ENCODE measurements around the gene RPTOR.

The RPTOR gene

GRCh38 chr17:80737106-80738019 is 192.7 kb downstream of the RPTOR start:
- no peak overlapping the region for H3K27ac ChIP-seq (ENCODE audit: low read length)
- no peak overlapping the region for H3K9ac ChIP-seq (ENCODE audit: low read depth, low read length)
- 0 out of 2 replicates have a peak, but pooled peaks cover 3% of the 10 kb centered on the region for H3K4me1 ChIP-seq (ENCODE audit: insufficient read depth, low read length)
- H3K79me2 ChIP-seq (ENCODE audit: insufficient read depth, low read length): no peaks in the 10 kb centered on the region
- H3K4me2 ChIP-seq (ENCODE audit: insufficient read depth, low read length): no peak overlapping the region
- TF ChIP-seq CTCF (IDR thresholded peaks at IDR 0.05; ENCODE audit: borderline replicate concordance, extremely low read depth, low read length, poor library complexity, severe bottlenecking) (no peak), EZH2 (IDR thresholded peaks at IDR 0.05; ENCODE audit: borderline replicate concordance, low read depth, low read length, severe bottlenecking) (no peak)
- H3K27me3 ChIP-seq (ENCODE audit: insufficient read depth, low read length, poor library complexity): no peaks in the 10 kb centered on the region
- DNase-seq (no peak), ATAC-seq (ENCODE audit: insufficient read depth, low read depth) (no peak)
- H3K4me3 ChIP-seq (ENCODE audit: low read depth in 1 of 2, low read length in 2 of 2): no peak overlapping the region
- H3K9me3 ChIP-seq (ENCODE audit: insufficient read depth, low read length, severe bottlenecking): no peaks in the 10 kb centered on the region
- H2AFZ ChIP-seq (ENCODE audit: low read depth, low read length): no peak overlapping the region
- H4K20me1 ChIP-seq (ENCODE audit: insufficient read depth, low read length): no peaks in the 10 kb centered on the region
- peaks cover 38% of the 10 kb centered on the region for H3K36me3 ChIP-seq (ENCODE audit: insufficient read depth, low read length)

GRCh38 chr17:80738020-80738808 is 193.6 kb downstream of the RPTOR start:
- H3K9ac ChIP-seq (ENCODE audit: low read depth, low read length): no peak overlapping the region
- DNase-seq (no peak), ATAC-seq (ENCODE audit: insufficient read depth, low read depth) (no peak)

GRCh38 chr17:80738987-80739730 is 194.5 kb downstream of the RPTOR start:
- H3K9me3 ChIP-seq (ENCODE audit: insufficient read depth, low read length, severe bottlenecking): no peaks in the 10 kb centered on the region
- no peaks in the 10 kb centered on the region for H3K79me2 ChIP-seq (ENCODE audit: insufficient read depth, low read length)
- H3K4me2 ChIP-seq (ENCODE audit: insufficient read depth, low read length): no peak overlapping the region
- H3K4me1 ChIP-seq (ENCODE audit: insufficient read depth, low read length): 0 out of 2 replicates have a peak, but pooled peaks cover under 1% of the 10 kb centered on the region
- ATAC-seq (ENCODE audit: insufficient read depth, low read depth) (no peak), DNase-seq (no peak)
- no peak overlapping the region for H2AFZ ChIP-seq (ENCODE audit: low read depth, low read length)
- H3K27me3 ChIP-seq (ENCODE audit: insufficient read depth, low read length, poor library complexity): no peaks in the 10 kb centered on the region
- peaks cover 47% of the 10 kb centered on the region for H3K36me3 ChIP-seq (ENCODE audit: insufficient read depth, low read length)
- TF ChIP-seq CTCF (IDR thresholded peaks at IDR 0.05; ENCODE audit: borderline replicate concordance, extremely low read depth, low read length, poor library complexity, severe bottlenecking): no peak
- no peak for TF ChIP-seq EZH2 (IDR thresholded peaks at IDR 0.05; ENCODE audit: borderline replicate concordance, low read depth, low read length, severe bottlenecking)
- no peak overlapping the region for H3K4me3 ChIP-seq (ENCODE audit: low read depth in 1 of 2, low read length in 2 of 2)
- no peaks in the 10 kb centered on the region for H4K20me1 ChIP-seq (ENCODE audit: insufficient read depth, low read length)
- H3K27ac ChIP-seq (ENCODE audit: low read length): no peak overlapping the region
- H3K9ac ChIP-seq (ENCODE audit: low read depth, low read length): no peak overlapping the region

More at GRCh38 chr17:80738020-80738808, 193.6 kb downstream of the RPTOR start:
- no peak overlapping the region for H3K27ac ChIP-seq (ENCODE audit: low read length)
- no peaks in the 10 kb centered on the region for H3K79me2 ChIP-seq (ENCODE audit: insufficient read depth, low read length)
- TF ChIP-seq CTCF (IDR thresholded peaks at IDR 0.05; ENCODE audit: borderline replicate concordance, extremely low read depth, low read length, poor library complexity, severe bottlenecking) (no peak), EZH2 (IDR thresholded peaks at IDR 0.05; ENCODE audit: borderline replicate concordance, low read depth, low read length, severe bottlenecking) (no peak)
- peaks cover 46% of the 10 kb centered on the region for H3K36me3 ChIP-seq (ENCODE audit: insufficient read depth, low read length)
- H4K20me1 ChIP-seq (ENCODE audit: insufficient read depth, low read length): no peaks in the 10 kb centered on the region
- H3K4me2 ChIP-seq (ENCODE audit: insufficient read depth, low read length): no peak overlapping the region
- H3K27me3 ChIP-seq (ENCODE audit: insufficient read depth, low read length, poor library complexity): no peaks in the 10 kb centered on the region
- H2AFZ ChIP-seq (ENCODE audit: low read depth, low read length): no peak overlapping the region
- 0 out of 2 replicates have a peak, but pooled peaks cover 3% of the 10 kb centered on the region for H3K4me1 ChIP-seq (ENCODE audit: insufficient read depth, low read length)
- H3K4me3 ChIP-seq (ENCODE audit: low read depth in 1 of 2, low read length in 2 of 2): no peak overlapping the region
- no peaks in the 10 kb centered on the region for H3K9me3 ChIP-seq (ENCODE audit: insufficient read depth, low read length, severe bottlenecking)
